Stomach smooth muscle (tissue), 2 donors: Measurements from ENCODE around the gene FNDC4.

Experiments
- H3K27ac ChIP-seq: one replicate; pipeline ENCODE4 v1.7.0; 2013; ENCODE audit warnings: mild to moderate bottlenecking, low read length, inconsistent platforms
- H3K27me3 ChIP-seq, 2 donors: one replicate each; pipeline ENCODE4 v1.7.0; 2013; ENCODE audit warnings: low read length in 2 of 2; ENCODE audit not compliant: insufficient read depth in 2 of 2, control insufficient read depth in 1 of 2
- H3K36me3 ChIP-seq, 2 donors: one replicate each; pipeline ENCODE4 v1.7.0; 2013; ENCODE audit warnings: low read length in 2 of 2; ENCODE audit not compliant: control insufficient read depth in 2 of 2, insufficient read depth in 2 of 2
- H3K4me1 ChIP-seq: one replicate; pipeline ENCODE4 v1.7.0; 2013; ENCODE audit warnings: low read length; ENCODE audit not compliant: control insufficient read depth, insufficient read depth
- H3K4me3 ChIP-seq, 2 donors: one replicate each; pipeline ENCODE4 v1.7.0; 2013; ENCODE audit warnings: low read length in 2 of 2
- H3K9ac ChIP-seq, 2 donors: one replicate each; pipeline ENCODE4 v1.7.0; 2013; ENCODE audit warnings: low read length in 2 of 2, mild to moderate bottlenecking in 1 of 2
- H3K9me3 ChIP-seq, 2 donors: one replicate each; pipeline ENCODE4 v1.7.0; 2013; ENCODE audit warnings: low read length in 2 of 2; ENCODE audit not compliant: control insufficient read depth in 2 of 2
- donor health status: healthy.
- donor health status: Pancreatic carcinoma.

Gene FNDC4

DNA sequence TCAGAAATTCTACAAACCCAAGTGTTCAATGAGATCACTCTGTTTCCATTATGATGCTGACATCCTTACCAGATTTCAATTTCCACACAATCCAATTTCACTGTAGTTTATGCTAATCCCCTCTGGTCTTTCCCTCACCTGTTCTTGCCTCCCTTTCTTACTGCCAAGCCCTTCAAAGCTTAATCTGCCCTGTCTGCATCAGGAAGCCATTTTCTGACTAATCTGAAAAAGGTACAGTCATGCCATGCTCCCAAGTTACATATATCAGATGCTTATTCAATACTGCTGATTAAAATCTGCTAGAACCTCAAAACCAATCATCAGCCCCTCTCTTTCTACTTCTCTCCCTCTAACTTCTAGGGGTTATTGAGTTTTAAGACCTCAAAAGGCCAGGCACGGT lies 43.9 kb downstream of the FNDC4 start:
- no peaks in the 10 kb centered on the region for H3K9me3 ChIP-seq
- H3K36me3 ChIP-seq = peaks cover 48 to 59% of the 10 kb centered on the region in 2 donors

DNA sequence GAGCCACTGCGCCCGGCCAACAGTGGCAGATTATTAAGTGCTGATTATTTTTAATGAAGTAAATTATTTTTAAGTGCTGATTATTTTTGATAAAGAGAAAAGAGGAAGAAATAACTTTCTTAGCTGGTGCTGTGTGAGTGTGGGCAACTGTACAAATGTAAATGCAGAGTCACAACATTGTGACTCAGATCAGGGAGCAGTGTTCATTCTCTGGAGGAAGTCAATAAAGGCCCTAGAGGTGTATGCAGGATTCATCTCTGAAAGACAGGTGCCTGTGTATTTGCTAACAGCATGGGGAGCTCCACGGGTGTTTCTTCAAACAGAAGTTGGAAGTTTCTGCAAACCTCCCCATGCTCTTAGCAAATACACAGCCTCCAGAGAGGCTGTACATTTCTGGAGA lies 46.6 kb downstream of the FNDC4 start:
- no peaks in the 10 kb centered on the region for H3K27me3 ChIP-seq
- H3K4me1 ChIP-seq = no peaks in the 10 kb centered on the region
- no peak overlapping the region for H3K4me3 ChIP-seq
- no peaks in the 10 kb centered on the region for H3K9me3 ChIP-seq
- peaks cover 37 to 46% of the 10 kb centered on the region in 2 donors for H3K36me3 ChIP-seq
- no peak overlapping the region for H3K9ac ChIP-seq
- H3K27ac ChIP-seq = no peak overlapping the region

More for the DNA sequence above, 43.9 kb downstream of the FNDC4 start:
- Histone ChIP-seq H3K4me3 (no peak overlapping the region), H3K27me3 (no peaks in the 10 kb centered on the region), H3K4me1 (no peaks in the 10 kb centered on the region), H3K27ac (no peak overlapping the region), H3K9ac (no peak overlapping the region)

DNA sequence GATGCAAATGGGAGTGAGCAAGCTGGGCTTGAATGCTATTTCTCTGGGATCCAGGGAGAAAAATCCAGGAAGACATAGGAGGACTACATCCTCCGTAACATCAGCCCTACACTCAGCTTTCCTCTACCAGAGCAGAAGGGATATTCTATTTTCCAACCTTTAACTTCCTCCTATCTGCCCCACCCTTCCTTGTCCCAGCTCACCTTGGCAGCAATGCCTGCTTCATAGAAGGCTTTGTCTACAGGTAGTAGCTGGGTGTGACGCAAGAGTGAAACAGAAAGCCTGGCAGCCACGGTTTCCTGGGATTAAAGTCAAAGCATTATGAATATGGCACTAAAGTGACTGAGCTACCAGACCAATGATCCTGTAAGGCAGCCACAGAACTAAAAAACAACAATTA lies 48.9 kb downstream of the FNDC4 start:
- Histone ChIP-seq H3K4me3 (no peak overlapping the region), H3K9ac (no peak overlapping the region), H3K27ac (no peak overlapping the region), H3K27me3 (no peaks in the 10 kb centered on the region), H3K9me3 (no peaks in the 10 kb centered on the region), H3K4me1 (peaks cover 6% of the 10 kb centered on the region), H3K36me3 (peaks cover 30 to 42% of the 10 kb centered on the region in 2 donors)

DNA sequence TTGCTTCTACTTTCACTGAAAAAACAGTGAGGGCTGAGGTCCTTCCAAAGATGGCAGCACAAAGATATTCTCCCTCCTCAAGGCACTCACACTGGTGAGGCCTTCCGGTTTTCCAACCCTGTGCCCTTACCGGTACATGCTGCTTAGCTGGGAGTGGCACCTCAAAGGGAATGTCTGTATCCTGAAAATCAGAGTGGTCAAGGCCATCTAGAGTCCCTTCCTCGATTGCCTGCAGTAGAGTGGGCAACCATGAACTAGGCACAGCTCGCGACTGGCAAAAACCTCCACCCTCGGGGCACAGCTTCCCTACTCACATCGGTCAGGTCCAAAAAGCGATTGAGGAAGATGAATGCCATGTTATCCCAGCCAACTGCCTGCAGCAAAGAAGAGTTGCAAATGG lies 49.4 kb downstream of the FNDC4 start:
- Histone ChIP-seq H3K9me3 (no peaks in the 10 kb centered on the region), H3K27ac (no peak overlapping the region), H3K27me3 (no peaks in the 10 kb centered on the region), H3K9ac (no peak overlapping the region), H3K4me3 (no peak overlapping the region), H3K4me1 (peaks cover 6% of the 10 kb centered on the region), H3K36me3 (peaks cover 34 to 46% of the 10 kb centered on the region in 2 donors)

DNA sequence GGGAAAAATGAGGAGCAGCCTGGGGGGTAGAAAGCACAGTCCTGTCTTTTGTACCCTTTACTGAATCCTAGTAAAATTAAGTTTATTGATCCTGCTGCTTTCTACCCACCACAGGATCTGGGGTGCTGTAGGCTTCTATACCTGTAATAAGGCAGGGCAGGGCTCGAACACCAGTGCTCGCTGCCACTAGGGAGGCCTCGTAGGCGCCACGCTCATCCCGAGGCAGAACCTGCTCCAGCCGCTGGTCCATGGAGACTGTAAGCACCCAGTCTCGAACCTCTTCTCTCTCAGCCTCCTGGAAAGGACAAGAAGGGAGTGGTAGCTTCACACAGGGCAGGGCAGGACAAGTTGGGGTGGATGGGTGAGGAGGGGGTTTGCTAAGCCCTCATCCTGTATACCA lies 49.8 kb downstream of the FNDC4 start:
- Histone ChIP-seq H3K27me3 (no peaks in the 10 kb centered on the region), H3K27ac (no peak overlapping the region), H3K9me3 (no peaks in the 10 kb centered on the region)

DNA sequence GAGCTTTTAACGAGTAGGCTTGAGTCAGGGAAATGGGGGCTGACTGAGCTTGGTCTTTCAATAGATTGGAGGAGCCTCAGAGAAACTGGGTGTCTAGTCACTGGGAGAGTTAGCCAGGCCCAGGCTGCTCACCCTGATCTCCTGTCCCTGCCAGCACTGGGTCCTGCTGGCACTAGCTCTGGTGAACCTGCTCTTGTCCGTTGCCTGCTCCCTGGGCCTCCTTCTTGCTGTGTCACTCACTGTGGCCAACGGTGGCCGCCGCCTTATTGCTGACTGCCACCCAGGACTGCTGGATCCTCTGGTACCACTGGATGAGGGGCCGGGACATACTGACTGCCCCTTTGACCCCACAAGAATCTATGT lies 52.1 kb downstream of the FNDC4 start:
- Histone ChIP-seq H3K27me3 (no peaks in the 10 kb centered on the region), H3K9ac (peak overlapping the region in 1 of 2 donors; percentile 42), H3K36me3 (peaks cover 37 to 49% of the 10 kb centered on the region in 2 donors), H3K27ac (peak overlapping the region; percentile 41), H3K4me3 (no peak overlapping the region), H3K9me3 (no peaks in the 10 kb centered on the region), H3K4me1 (peaks cover 6% of the 10 kb centered on the region)

More for the DNA sequence above, 49.8 kb downstream of the FNDC4 start:
- Histone ChIP-seq H3K4me1 (peaks cover 6% of the 10 kb centered on the region), H3K9ac (no peak overlapping the region), H3K4me3 (no peak overlapping the region), H3K36me3 (peaks cover 39 to 50% of the 10 kb centered on the region in 2 donors)

DNA sequence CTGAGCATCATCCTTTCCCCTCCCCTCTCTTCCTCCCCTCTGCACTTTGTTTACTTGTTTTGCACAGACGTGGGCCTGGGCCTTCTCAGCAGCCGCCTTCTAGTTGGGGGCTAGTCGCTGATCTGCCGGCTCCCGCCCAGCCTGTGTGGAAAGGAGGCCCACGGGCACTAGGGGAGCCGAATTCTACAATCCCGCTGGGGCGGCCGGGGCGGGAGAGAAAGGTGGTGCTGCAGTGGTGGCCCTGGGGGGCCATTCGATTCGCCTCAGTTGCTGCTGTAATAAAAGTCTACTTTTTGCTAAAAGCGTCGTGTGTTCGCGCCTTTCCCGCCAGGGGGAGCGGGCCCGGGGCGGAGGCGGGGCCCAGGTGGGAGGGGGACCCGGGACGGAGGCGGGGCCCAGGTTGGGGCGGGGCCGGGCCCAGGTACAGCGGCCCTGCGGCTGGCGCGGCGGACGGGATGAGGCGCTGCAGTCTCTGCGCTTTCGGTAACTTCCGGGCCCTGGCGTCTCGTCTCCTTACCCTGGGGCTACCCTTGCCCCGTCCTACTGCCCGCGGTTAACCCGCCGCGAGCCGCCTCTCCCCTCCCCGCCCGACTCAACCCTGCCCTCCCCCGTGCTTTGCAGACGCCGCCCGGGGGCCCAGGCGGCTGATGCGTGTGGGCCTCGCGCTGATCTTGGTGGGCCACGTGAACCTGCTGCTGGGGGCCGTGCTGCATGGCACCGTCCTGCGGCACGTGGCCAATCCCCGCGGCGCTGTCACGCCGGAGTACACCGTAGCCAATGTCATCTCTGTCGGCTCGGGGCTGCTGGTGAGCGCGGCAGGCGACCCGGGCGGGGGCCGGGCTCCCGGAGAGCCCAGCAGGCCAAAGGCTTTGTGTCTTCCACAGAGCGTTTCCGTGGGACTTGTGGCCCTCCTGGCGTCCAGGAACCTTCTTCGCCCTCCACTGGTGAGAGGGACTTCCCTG lies 52.8 kb downstream of the FNDC4 start, which contains the start of gene KRTCAP3:
TSS of gene KRTCAP3 (plus strand) at position 424 of the 962 bp plus-strand sequence. CDS start at position 456, 32 bp downstream.
- H3K4me1 ChIP-seq = peaks cover 6% of the 10 kb centered on the region
- H3K27me3 ChIP-seq = no peaks in the 10 kb centered on the region
- H3K27ac ChIP-seq = peak within 1 kb of the TSS; percentile 41
- H3K4me3 ChIP-seq = peak within 1 kb of the TSS in 1 of 2 donors; percentile 15
- H3K36me3 ChIP-seq = peaks cover 34 to 45% of the 10 kb centered on the region in 2 donors
- H3K9ac ChIP-seq = peak within 1 kb of the TSS in 1 of 2 donors; percentile 42
- no peaks in the 10 kb centered on the region for H3K9me3 ChIP-seq
